ENCODE measurements around the gene SIGLEC14.
A peak's percentile ranks its signal among the peaks of the same experiment; 100 is the strongest.
"Not testable (repeated sequence)": the region's sequence is repeated elsewhere in the genome, so short reads cannot be mapped to it uniquely, and the experiment has no call there.

SIGLEC14 gene

GRCh38 chr19:51646730-51647129 lies at the start of gene SIGLEC14:
TSS of gene SIGLEC14 (minus strand) at chr19:51646825. CDS start at chr19:51646759, 66 bp downstream.
- not testable (repeated sequence) for DNase-seq

- DNase-seq, result no peak
Observed at GRCh38 chr19:51695702-51696315, 49.2 kb upstream of the SIGLEC14 start.

DNA sequence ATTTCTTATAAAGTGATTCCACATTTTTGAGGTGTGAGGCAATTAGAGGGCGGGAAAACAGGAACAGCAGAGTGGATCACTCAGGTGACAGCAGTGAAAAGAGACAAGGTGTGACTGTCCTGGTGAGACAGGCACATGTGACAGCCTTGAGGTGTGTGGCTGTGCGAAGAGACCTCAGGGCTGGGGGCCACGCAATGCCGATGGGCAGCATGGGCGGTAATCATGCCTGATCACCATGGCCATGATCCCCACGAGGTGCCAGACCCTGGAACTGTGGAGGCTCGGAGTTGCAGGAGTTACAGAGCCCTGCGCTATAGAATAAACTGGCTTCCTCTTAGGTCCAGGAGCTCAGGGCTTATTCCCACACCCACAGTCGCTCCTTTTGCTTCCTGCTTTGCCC lies 48.5 kb upstream of the SIGLEC14 start:
- no peak for DNase-seq

- no peak for DNase-seq
Observed at GRCh38 chr19:51694318-51695085, 47.9 kb upstream of the SIGLEC14 start.

GRCh38 chr19:51693819-51694218 lies 47.2 kb upstream of the SIGLEC14 start:
- DNase-seq, result no peak

GRCh38 chr19:51693260-51693659 lies 46.6 kb upstream of the SIGLEC14 start, which contains the start of gene SPACA6:
TSS of gene SPACA6 (plus strand) at chr19:51693330. CDS start at chr19:51693527, 197 bp downstream.
- DNase-seq, result no peak

DNA sequence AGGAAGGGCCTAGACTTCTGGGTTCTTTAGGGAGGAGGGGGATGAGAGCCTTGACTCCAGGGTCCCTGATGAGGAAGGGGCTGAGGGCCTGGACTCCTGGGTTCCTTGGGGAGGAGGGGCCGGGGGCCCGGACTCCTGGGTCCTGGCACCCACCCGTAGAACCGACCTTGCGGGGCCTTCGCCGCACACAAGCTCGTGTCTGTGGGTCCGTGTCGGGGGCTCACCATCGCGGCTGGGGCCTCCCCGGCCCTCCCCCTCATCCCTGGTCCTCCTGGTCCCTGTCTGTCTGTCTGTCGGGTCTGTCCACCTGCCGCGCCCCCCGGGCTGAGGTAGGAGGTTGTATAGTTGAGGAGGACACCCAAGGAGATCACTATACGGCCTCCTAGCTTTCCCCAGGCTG lies 45.8 kb upstream of the SIGLEC14 start:
- no peak for DNase-seq

- no peak for DNase-seq
Observed at GRCh38 chr19:51691584-51692428, 45.2 kb upstream of the SIGLEC14 start.

GRCh38 chr19:51691074-51691583 lies 44.5 kb upstream of the SIGLEC14 start:
- no peak for DNase-seq

GRCh38 chr19:51690454-51691073 lies 43.9 kb upstream of the SIGLEC14 start:
- DNase-seq, result no peak

GRCh38 chr19:51689751-51690453 lies 43.3 kb upstream of the SIGLEC14 start:
- no peak for DNase-seq

DNA sequence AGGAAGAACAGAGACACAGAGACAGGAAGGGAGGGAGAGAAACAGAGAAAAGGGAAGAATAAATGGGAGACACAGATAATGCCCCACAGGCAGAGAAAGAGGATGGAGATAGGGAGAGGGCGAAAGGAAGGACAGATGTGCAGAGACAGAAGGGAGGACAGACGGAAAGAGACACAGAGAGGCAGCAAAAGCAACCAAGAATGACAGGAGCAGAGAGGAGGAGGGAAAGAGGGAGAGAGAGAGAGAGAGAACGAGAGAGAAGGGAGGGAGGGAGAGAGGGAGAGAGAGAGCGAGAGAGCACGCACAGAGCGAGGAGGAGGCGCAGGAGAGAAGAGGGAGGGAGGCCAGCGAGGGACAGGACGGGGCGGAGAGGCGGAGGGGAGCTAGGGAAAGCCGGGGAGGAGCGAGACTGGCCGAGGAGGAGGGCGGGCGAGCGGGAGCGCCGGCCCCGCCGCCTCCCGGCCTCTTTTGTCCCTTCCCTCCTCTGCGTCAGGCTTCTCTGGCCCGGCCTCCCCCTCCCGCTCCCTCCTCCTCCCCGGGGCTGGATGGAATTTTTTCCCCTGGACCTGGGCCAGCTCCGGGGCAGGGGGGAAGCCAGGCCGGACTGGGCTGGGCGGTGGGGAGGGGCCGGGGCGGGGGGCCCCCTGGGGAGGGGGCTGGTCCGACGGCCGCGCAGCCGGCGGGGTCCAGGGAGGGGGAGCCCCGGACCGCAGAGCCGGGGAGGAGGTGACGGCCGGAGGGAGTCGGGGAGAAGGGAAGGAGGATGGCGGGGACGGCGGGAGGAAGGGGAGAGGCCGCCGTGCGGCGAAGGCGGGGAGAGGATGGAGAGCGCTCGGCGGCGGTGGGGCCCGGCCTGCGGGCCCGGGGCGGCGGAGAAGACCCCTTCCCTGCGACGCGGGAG lies 42.3 kb upstream of the SIGLEC14 start:
- DNase-seq, result peak; percentile 44

DNA sequence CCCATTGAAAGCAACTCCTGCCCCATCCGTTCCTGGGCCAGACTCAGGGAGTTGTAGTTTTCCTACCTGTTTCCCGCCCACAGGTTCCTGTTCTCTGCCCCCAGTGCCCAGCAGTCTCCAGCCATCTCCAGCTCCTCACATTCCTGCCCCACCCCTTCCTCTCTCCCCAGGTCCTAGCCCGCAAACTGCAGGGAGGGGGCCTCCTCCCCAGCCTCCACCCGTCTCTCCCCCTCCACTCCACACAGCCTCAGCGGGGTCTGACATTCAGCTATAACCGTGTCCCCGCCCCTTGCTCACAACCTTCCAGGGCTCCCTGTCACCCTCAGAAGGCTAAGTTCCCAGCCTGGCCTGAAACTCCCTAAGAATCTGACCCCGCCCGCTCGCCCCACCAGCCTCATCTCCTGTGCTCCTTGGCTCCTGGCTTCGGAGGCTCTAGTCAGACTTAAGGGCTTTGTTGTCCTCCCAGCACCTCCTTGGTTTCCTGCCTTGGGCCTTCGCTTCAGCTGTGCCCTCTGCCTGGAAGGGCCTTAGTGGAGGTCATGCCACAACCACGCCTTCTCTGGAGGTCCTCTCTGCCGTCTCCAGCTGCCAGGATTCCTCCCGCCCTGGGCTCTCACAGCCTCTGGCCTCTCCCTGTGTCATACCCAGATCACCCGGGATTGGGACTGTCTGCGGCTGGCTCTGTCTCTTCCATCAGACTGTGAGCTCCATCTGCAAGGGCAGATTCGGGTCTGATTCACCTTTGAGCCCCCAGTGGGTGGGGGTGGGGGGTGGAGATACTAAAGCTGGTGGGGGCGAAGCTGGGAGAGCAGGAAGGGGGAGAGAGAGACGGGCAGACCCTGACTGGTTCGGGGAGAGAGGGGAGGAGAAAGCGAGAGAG lies 41.4 kb upstream of the SIGLEC14 start:
- DNase-seq, result no peak

GRCh38 chr19:51686171-51686570 lies 39.5 kb upstream of the SIGLEC14 start:
- no peak for DNase-seq

DNA sequence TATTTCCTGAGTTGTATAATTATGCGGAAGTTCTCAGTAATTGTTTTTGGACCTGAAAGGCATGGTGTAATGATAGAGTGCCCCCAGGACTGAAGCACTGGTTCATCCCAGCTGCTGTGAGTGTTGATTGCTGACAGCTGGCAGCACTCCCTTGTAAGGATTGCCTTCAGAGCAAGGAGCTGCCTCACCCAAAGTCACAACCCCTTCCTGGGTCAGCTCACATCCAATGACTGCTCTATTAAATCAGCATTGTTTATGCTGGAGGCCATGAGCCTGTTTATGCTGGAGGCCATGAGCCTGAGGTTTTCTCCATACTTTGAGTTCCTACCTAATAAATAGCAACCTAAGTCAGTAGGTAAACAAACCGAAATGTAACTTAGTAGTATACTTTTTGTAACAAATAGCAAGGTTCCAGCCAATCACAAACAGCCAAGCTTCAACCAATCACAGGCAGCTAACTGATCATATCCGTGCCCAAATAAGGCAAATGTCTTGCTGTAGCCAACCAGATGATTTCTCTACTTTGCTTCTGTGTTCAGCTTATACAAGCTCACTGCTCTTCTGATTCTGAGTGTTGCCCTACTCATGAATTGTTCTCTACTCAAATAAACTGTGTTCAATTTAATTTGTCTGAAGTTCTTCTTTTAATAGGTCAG lies 34.8 kb upstream of the SIGLEC14 start:
- DNase-seq, result no peak

DNA sequence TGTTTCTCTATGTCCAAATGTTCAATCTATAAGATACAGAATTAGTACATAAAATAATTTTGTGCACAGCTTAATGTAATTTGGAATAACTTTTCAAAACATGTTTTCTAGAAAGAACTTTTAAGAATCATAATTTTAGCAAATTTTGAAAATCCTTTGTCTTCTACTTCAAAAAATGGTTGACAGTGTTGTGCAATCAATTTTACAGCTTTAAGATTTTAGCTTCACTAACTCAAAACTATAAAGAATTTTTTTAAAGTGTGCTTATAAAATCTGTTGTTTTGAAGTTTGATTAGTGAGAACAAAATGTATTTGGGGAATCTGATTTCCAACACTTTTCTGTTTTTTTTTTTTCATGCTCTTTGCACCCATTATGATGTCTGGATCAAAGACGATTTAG lies 33.8 kb upstream of the SIGLEC14 start:
- no peak for DNase-seq

GRCh38 chr19:51676566-51677083 lies 30.0 kb upstream of the SIGLEC14 start:
- no peak for DNase-seq

DNA sequence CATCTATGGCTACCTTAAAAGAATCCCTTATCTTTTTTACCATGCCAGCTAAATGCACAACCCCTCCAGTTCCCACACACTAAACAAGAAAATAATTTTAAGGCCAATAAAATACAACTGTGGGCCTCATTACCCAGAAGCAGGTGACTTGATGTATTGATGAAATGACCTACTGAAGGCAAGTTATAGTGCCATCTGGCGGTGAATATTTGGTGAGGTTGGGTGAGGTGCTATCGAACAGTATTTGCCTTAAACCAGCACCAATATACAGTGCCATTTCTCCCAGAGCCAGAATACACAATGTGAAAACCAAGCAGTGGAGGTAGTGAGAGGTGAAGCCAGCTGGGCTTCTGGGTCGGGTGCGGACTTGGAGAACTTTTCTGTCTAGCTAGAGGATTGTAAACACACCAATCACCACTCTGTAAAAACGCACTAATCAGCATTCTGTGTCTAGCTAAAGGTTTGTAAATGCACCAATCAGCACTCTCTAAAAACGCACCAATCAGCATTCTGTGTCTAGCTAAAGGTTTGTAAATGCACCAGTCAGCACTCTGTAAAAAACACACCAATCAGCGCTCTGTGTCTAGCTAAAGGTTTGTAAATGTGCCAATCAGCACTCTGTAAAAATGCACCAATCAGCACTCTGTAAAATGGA lies 29.4 kb upstream of the SIGLEC14 start:
- DNase-seq, result not testable (repeated sequence)

DNA sequence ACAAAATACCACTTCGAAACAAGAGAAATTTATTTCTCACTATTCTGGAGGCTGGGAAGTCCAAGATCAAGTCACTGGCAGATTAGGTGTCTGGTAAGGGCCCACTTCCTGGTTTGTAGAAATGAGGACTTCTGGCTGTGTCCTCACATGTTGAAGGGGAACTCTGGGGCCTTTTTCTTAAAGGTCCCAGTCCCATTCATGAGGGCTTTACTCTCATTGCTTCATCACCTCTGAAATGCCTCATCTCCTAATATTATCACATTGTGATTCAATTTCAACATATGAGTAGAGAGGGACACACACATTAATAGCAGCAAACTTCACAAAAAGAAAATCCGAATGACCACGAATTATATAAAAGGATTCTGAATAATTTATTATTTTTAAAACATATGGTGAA lies 21.6 kb upstream of the SIGLEC14 start:
- no peak for DNase-seq

Data from NCI-H1417 treated with DMSO at 0.1 percent for 48 hours (cell line).